ENCODE results near the gene PARL. TPM values are rescaled to one million over a fixed set of nuclear protein-coding genes. Genes with fewer than 3 reads are reported as not detected.
A peak's percentile ranks its signal among the peaks of the same experiment; 100 is the strongest.

The PARL gene
- total and polyA plus RNA-seq, 9 of the 15 experiments (the other 6 are each of a cell fraction or from before 2014, with no cell fraction given) = 39.5 to 82.4 (median 57.4) TPM

DNA sequence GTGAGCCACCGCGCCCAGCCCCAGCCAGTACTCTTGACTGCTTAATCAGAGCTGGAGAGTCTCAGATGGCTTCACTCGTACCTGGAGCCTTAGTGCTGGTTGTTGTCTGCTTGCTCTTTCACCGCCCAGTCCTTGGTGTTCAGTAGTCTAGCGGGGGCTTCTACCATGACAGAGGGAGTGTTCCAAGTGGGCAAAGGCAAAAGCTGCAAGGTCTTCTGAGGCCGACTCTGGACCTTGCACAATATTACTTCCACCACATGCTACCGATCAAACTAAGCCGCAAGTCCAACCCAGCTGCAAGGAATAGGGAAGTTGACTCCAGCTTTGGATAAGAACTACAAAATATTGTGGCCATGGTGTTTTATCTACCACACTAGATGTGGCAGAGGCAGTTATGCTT is 6.6 kb downstream of the PARL start:
- Histone ChIP-seq H3K79me2 (ENCODE audit: control insufficient read depth, insufficient read depth, low read length) (peaks cover 75% of the 10 kb centered on the region), H3K36me3 (ENCODE audit: control insufficient read depth, insufficient read depth, low read length) (peaks cover 46% of the 10 kb centered on the region; the same call in 2 of the 3 replicates), H3K4me3 (no peak overlapping the region), H2AFZ (ENCODE audit: low read depth, low read length) (no peak overlapping the region), H3K27ac (ENCODE audit: extremely low read depth, low read depth, low read length) (peak overlapping the region; percentile 60; the same call in 1 of the 3 replicates), H3K27me3 (ENCODE audit: control insufficient read depth in 2 of 2, insufficient read depth in 2 of 2, low read length in 2 of 2) (no peaks in the 10 kb centered on the region), H4K20me1 (replicated peaks; ENCODE audit: control insufficient read depth, insufficient read depth, low read length) (peaks cover 17% of the 10 kb centered on the region), H3K9me1 (ENCODE audit: control insufficient read depth, insufficient read depth, low read length) (peaks cover 15% of the 10 kb centered on the region), H3K4me1 (replicated peaks in 1 of 2; ENCODE audit: control insufficient read depth in 2 of 2, insufficient read depth in 2 of 2, low read length in 2 of 2) (peaks cover 11 to 28% of the 10 kb centered on the region in 2 experiments), H3K9ac (ENCODE audit: insufficient read depth in 1 of 2, low read depth in 2 of 2, low read length in 2 of 2) (0 out of 4 replicates have a peak overlapping the region, but pooled peaks of 1 of the 2 experiments have one; percentile 31), H3K4me2 (ENCODE audit: insufficient read depth, low read length) (peak overlapping the region; percentile 46; the same call in 1 of the 2 replicates), H3K9me3 (replicated peaks; ENCODE audit: control insufficient read depth, insufficient read depth, low read depth, low read length) (no peaks in the 10 kb centered on the region)
- ATAC-seq = peak; percentile 78
- in situ Hi-C loops (cut with MboI) = no loop called here
- peak in 2 of 4 experiments; percentile 30 to 45 for DNase-seq (ENCODE audit: extremely low read depth in 1 of 4, low spot score in 3 of 4)
- ChIA-PET POLR2A (interaction anchor here (1.0 to 1.3 kb wide), 2 partner anchors 20 to 35 kb away, joined by 3 to 4 read pairs; no protein-coding TSS in a partner anchor), CTCF (ENCODE audit: low intra/inter-chr PET ratio) (no interaction called here)
- WGBS (ENCODE audit: insufficient coverage, low coverage, missing lambda C conversion rate) = 49% methylated on average over 8 of the region's 8 CpGs
- intact Hi-C loops (cut with micrococcal nuclease) = no loop called here
- BruUV-seq (replicated peaks) = no TSS peak
- peak; percentile 85 for FAIRE-seq
- TF ChIP-seq, protein P1, sequence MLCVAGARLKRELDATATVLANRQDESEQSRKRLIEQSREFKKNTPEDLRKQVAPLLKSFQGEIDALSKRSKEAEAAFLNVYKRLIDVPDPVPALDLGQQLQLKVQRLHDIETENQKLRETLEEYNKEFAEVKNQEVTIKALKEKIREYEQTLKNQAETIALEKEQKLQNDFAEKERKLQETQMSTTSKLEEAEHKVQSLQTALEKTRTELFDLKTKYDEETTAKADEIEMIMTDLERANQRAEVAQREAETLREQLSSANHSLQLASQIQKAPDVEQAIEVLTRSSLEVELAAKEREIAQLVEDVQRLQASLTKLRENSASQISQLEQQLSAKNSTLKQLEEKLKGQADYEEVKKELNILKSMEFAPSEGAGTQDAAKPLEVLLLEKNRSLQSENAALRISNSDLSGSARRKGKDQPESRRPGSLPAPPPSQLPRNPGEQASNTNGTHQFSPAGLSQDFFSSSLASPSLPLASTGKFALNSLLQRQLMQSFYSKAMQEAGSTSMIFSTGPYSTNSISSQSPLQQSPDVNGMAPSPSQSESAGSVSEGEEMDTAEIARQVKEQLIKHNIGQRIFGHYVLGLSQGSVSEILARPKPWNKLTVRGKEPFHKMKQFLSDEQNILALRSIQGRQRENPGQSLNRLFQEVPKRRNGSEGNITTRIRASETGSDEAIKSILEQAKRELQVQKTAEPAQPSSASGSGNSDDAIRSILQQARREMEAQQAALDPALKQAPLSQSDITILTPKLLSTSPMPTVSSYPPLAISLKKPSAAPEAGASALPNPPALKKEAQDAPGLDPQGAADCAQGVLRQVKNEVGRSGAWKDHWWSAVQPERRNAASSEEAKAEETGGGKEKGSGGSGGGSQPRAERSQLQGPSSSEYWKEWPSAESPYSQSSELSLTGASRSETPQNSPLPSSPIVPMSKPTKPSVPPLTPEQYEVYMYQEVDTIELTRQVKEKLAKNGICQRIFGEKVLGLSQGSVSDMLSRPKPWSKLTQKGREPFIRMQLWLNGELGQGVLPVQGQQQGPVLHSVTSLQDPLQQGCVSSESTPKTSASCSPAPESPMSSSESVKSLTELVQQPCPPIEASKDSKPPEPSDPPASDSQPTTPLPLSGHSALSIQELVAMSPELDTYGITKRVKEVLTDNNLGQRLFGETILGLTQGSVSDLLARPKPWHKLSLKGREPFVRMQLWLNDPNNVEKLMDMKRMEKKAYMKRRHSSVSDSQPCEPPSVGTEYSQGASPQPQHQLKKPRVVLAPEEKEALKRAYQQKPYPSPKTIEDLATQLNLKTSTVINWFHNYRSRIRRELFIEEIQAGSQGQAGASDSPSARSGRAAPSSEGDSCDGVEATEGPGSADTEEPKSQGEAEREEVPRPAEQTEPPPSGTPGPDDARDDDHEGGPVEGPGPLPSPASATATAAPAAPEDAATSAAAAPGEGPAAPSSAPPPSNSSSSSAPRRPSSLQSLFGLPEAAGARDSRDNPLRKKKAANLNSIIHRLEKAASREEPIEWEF (CRISPR knock-in tag; IDR thresholded peaks at IDR 0.05) = no peak
- TF ChIP-seq NFIC (IDR thresholded peaks at IDR 0.05) (no peak), TARDBP (IDR thresholded peaks at IDR 0.05) (no peak), PCBP1 (IDR thresholded peaks at IDR 0.05; ENCODE audit: low read depth, low read length, poor library complexity, severe bottlenecking) (no peak), STAT5A (IDR thresholded peaks at IDR 0.05; ENCODE audit: borderline replicate concordance, low read length) (no peak), SMAD4 (CRISPR knock-in tag; conservative IDR thresholded peaks at IDR 0.05) (no peak)
- TF ChIP-seq, protein P2, sequence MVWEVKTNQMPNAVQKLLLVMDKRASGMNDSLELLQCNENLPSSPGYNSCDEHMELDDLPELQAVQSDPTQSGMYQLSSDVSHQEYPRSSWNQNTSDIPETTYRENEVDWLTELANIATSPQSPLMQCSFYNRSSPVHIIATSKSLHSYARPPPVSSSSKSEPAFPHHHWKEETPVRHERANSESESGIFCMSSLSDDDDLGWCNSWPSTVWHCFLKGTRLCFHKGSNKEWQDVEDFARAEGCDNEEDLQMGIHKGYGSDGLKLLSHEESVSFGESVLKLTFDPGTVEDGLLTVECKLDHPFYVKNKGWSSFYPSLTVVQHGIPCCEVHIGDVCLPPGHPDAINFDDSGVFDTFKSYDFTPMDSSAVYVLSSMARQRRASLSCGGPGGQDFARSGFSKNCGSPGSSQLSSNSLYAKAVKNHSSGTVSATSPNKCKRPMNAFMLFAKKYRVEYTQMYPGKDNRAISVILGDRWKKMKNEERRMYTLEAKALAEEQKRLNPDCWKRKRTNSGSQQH (CRISPR knock-in tag; IDR thresholded peaks at IDR 0.05) = no peak
- TF ChIP-seq, protein P3, sequence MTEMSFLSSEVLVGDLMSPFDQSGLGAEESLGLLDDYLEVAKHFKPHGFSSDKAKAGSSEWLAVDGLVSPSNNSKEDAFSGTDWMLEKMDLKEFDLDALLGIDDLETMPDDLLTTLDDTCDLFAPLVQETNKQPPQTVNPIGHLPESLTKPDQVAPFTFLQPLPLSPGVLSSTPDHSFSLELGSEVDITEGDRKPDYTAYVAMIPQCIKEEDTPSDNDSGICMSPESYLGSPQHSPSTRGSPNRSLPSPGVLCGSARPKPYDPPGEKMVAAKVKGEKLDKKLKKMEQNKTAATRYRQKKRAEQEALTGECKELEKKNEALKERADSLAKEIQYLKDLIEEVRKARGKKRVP (CRISPR knock-in tag; IDR thresholded peaks at IDR 0.05) = no peak
- TF ChIP-seq, protein P4, sequence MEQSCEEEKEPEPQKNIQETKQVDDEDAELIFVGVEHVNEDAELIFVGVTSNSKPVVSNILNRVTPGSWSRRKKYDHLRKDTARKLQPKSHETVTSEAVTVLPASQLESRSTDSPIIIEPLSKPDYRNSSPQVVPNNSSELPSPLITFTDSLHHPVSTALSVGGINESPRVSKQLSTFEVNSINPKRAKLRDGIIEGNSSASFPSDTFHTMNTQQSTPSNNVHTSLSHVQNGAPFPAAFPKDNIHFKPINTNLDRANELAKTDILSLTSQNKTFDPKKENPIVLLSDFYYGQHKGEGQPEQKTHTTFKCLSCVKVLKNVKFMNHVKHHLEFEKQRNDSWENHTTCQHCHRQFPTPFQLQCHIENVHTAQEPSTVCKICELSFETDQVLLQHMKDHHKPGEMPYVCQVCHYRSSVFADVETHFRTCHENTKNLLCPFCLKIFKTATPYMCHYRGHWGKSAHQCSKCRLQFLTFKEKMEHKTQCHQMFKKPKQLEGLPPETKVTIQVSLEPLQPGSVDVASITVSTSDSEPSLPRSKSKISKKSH (CRISPR knock-in tag; IDR thresholded peaks at IDR 0.05) = no peak
- TF ChIP-seq, protein P5, sequence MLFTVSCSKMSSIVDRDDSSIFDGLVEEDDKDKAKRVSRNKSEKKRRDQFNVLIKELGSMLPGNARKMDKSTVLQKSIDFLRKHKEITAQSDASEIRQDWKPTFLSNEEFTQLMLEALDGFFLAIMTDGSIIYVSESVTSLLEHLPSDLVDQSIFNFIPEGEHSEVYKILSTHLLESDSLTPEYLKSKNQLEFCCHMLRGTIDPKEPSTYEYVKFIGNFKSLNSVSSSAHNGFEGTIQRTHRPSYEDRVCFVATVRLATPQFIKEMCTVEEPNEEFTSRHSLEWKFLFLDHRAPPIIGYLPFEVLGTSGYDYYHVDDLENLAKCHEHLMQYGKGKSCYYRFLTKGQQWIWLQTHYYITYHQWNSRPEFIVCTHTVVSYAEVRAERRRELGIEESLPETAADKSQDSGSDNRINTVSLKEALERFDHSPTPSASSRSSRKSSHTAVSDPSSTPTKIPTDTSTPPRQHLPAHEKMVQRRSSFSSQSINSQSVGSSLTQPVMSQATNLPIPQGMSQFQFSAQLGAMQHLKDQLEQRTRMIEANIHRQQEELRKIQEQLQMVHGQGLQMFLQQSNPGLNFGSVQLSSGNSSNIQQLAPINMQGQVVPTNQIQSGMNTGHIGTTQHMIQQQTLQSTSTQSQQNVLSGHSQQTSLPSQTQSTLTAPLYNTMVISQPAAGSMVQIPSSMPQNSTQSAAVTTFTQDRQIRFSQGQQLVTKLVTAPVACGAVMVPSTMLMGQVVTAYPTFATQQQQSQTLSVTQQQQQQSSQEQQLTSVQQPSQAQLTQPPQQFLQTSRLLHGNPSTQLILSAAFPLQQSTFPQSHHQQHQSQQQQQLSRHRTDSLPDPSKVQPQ (CRISPR knock-in tag; IDR thresholded peaks at IDR 0.05; ENCODE audit: borderline replicate concordance) = no peak
